ENCODE measurements around the gene AOC1.

Gene AOC1

GRCh38 chr7:150858236-150859197, 6.2 kb downstream of the AOC1 start:
- DNase-seq = no peak

DNA sequence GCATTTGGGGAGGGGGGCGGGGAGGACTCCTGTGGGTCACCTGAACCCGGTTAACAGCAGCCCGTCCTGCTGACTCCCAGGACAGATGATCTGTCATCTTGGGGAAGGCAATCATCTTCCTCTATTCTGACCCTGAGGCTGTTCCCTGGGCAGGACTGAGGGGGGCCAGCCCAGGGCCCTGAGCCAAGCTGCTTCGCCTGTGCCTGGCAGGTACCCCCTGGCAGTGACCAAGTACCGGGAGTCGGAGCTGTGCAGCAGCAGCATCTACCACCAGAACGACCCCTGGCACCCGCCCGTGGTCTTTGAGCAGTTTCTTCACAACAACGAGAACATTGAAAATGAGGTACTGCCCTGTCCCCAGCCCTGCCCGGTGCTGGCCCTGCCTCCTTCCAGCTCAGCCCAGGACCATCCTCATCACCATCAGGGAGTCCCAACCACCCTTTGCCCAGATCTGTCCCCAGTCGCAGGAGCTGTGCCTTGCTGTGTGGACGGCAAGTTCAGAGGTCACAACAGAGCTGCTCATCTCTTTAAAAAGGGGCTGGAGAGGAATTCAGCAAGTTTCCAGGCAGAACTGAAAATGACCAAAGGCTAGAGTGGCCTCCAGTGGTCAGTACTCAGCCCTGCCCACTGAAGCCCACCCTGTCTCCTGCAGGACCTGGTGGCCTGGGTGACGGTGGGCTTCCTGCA, 8.1 kb downstream of the AOC1 start:
- no peak for DNase-seq

- DNase-seq = no peak
Observed at GRCh38 chr7:150860978-150861295, 8.6 kb downstream of the AOC1 start.

GRCh38 chr7:150862356-150862755, 10.0 kb downstream of the AOC1 start:
- no peak for DNase-seq

DNA sequence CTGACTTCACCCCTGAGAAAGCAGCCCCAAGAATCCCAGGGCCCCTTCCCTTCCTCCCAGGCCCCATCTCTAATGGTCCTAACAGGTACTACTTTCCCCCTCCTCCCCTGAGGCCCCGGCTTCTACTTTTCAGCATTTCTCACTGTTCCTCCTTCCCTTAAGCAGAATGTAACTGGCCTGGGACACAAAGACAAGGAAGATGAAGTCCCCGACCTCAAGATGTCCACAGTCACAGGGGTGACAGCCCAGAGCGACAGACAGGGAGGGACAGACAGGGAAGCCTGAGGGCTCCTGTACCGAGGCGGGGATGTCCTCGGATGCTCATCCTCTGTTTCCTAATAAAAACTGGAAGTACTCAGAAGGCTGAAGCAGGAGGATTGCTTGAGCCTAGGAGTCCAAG, 11.6 kb downstream of the AOC1 start:
- DNase-seq = no peak

DNA sequence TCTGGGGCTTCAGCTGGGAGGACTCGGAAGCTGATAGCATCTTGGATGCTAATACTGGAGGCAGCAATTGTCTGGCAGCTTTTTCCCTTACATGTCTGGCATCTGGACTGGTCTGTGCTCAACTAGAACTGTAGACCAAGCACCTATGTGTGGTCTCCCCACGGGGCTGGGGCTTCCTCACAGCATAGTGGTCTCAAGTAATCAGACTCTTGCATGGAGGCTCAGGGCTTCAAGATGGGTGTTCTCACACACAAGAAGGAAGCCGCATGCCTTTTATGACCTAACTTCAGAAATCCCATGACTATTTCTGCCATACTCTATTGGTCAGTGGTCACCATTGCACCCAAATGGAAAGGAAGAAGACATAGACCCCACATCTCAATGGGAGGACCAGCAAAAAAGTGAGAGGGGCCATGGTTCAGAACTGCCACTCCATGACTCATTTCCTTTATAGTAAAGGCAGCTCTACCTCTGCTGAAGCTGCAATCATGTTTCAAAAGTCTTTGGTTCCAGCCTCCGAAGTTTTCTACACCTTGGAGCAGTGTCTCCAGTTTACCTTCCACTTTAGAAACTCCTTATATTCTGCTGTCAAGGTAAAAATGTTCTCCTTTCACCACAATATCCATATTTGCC, 14.7 kb downstream of the AOC1 start:
- no peak for DNase-seq

GRCh38 chr7:150867605-150868004, 15.3 kb downstream of the AOC1 start:
- DNase-seq = no peak

GRCh38 chr7:150869467-150869866, 17.1 kb downstream of the AOC1 start:
- no peak for DNase-seq

DNA sequence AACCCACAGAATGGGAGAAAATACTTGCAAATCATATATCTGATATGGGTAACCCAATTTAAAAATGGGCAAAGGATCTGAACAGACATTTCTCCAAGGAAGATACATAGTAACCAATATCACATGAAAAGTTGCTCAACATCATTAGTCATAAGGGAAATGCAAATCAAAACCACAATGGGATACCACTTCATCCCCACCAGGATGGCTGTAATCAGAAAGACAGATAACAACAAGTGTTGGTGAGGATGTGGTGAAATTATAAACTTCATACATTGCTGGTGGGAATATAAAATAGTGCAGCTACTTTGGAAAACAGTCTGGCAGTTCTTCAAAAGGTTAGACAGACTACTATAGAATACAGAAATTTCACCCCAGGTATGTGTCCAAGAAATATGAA, 19.3 kb downstream of the AOC1 start:
- DNase-seq = no peak

DNA sequence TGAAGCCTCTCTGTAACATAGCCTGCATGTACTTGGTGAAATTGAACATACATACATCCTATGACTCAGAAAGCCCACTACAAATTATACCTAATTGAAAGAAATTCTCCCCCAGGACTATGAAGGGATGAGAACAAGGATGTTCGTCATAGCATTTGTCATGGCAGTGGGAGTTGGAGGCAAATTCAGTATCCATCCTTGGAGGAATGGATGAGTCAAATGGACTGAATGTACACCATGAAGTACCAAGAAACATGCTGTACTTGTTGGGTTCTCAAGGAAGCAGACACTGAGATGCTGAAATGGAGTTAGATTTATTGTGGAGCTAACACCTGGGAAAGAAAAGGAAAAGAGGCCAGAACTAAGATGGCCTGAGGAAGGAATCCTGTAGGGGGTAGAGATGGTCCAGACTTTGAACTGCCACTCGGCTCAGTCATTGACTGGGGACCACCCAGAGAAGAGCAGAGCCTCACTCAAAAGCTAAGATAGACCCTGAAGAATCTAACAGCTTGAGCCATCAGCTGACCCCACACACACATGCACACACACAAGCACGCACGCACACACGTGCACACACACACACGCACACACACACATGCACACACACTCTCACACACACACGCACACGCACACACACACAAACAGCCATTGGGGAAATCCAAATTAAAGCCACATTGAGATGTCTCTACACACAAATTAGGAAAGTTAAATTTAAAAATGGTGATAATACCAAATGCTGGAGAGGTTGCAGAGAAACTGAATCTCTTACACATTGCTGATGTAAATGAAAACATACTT, 22.3 kb downstream of the AOC1 start:
- no peak for DNase-seq

DNA sequence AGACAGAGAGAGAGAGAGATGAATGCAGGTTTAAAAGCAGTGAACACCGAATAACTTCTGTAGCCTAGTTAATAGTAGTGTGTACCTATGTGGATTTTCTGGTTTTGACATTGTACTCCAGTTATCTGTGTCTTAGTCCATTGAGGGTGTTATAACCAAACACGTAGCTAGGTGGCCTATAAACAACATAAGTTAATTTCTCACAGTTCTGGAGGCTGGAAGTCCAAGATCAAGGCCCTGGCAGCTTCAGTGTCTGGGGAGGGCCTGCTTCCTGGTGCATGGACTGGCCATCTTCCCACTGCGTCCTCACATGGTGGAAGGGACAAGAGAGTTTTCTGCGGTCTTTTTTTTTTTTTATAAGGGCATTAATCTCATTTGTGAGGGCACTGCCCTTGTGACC, 23.5 kb downstream of the AOC1 start:
- DNase-seq = peak in 1 of 2 experiments; percentile 6

GRCh38 chr7:150876817-150877526, 24.7 kb downstream of the AOC1 start:
- DNase-seq = peak; percentile 44 to 57

DNA sequence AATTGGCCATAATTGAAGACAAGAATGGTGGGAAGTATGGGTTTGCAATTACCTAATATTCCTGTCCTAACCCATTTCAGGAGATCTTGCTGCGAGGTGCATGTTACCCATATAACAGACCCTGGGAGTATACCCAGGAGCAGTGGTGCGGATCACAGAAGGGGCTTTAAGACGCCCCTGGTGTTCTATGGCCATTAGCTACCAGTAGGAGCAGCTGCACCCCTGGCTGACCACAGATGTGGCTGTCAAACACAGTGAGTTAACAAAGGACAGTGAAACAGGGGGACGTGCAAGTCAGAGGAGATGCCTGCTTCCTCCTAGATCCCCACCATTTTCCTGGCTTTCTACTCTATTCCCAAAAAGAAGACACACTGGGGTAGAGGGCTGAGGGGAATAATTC, 25.2 kb downstream of the AOC1 start:
- no peak for DNase-seq

GRCh38 chr7:150879345-150879744, 27.0 kb downstream of the AOC1 start:
- DNase-seq = no peak

GRCh38 chr7:150881189-150881588, 28.9 kb downstream of the AOC1 start:
- DNase-seq = no peak

DNA sequence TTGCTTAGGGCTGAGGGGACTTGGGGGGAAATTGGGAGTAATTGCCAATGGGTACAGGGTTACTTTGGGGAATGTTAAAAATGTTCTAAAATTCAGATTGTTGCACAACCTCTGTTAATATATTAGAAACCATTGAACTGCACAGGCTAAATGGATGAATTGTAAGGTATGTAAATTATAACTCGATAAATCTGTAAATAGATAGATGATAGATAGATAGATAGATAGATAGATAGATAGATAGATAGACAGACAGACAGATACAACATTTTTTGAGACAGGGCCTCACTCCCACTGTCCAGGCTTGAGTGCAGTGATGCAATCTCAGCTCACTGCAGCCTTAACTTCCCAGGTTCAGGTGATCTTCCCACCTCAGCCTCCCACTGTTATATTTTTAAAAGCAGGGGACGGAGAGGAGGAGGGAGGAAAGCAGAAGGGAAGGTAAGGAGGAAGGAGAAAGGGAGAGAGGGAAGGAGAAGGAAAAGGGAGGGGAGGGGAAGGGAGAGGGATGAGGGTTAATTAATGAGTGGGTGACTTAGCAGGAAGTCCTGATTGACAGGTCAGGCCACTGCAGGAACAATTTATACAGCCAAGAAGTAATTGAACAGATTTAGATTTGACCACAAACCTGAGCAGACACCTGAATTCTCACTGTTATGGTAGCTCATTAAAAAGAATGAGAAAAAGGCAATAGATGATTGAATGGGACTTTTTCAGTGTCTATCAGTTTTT, 38.7 kb downstream of the AOC1 start:
- DNase-seq = no peak

- no peak for DNase-seq
Observed at GRCh38 chr7:150891740-150892139, 39.4 kb downstream of the AOC1 start.

- no peak for DNase-seq
Observed at GRCh38 chr7:150895809-150896208, 43.5 kb downstream of the AOC1 start.

GRCh38 chr7:150896562-150897209, 44.4 kb downstream of the AOC1 start:
- DNase-seq = no peak

GRCh38 chr7:150897502-150898474, 45.5 kb downstream of the AOC1 start:
- DNase-seq = no peak

Data from SHP77 (cell line).